ENCODE results near the gene CDC42BPB.

CDC42BPB gene

DNA sequence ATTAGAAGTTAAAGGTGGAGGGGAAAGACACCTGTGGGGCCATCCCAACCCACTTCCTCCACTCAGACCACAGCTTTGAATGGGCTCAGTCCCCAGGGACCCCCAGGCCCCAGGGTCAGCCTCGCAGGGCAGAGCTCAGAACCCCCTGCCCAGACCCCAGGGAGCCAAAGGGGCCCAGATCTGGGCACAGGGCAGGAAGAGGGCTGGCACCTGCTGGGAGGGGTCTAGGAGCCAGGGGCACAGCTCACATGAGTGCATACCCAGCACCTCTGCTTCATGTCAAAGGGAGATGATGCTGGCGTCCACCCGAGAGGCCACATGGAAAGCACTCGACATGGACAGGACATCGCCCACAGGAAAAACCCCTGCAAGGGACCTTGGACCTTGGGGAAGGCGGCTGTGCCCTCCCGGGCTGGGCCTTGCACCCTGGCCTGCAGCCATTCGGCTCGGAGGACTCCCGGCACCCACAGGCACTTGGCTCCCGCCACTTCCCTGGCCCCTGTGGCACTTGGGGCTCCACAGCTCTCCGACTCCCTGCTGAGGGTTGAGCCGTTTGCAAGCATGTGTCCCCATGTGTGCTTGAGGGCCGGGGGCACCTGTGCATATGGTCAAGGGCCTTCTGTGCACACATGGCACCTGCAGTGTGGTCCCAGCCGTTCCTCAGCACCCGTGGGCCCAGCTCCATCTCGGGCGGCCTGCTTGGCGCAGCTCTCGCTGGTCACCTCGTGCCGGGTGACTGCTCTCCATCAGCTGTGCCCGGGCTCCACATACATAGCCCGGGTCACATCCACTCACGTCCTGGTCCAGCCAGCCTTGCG is 142.7 kb downstream of the CDC42BPB start:
- DNase-seq (ENCODE audit: low spot score): no peak

DNA sequence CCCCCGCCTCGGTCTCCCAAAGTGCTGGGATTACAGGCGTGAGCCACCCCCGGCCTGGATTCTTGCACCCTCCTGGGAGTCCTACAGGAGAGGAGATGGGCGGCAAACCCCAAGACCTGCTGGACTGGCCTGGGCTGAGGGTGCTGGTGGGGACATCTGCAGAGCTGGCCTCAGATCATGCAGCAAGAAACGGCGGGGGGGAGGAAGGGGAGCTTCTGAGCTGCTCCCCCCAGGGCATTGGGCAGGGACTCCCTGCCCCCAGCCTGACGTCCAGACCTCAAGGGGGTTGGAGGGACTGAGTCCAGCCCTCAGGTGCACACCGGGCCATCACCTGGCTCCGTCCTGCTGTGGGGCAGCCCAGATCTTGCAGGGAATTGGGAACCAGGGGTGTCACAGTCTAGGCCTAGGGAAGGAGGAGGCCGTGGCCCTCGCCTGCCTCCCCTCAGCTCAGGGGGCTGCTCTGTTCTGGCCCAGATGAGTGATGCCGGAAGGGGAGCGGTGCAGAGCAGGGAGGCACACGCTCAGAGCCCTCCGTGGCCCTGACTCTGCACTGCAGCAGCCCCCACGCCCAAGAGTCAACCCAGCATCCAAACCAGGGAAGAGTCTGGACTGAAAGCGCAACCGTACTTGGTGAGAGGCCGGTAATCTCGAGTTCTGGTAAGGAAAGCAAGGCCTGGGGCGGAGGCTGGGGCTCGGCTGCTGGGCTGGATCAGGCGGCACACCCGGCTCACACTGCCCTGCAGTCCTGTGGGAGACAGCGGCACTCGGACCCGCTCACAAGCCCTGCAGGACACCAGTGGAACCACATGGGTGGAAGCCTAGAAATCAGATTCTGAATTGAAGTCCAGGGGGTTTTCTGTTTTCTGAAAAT is 143.8 kb downstream of the CDC42BPB start:
- no peak for DNase-seq (ENCODE audit: low spot score)

DNA sequence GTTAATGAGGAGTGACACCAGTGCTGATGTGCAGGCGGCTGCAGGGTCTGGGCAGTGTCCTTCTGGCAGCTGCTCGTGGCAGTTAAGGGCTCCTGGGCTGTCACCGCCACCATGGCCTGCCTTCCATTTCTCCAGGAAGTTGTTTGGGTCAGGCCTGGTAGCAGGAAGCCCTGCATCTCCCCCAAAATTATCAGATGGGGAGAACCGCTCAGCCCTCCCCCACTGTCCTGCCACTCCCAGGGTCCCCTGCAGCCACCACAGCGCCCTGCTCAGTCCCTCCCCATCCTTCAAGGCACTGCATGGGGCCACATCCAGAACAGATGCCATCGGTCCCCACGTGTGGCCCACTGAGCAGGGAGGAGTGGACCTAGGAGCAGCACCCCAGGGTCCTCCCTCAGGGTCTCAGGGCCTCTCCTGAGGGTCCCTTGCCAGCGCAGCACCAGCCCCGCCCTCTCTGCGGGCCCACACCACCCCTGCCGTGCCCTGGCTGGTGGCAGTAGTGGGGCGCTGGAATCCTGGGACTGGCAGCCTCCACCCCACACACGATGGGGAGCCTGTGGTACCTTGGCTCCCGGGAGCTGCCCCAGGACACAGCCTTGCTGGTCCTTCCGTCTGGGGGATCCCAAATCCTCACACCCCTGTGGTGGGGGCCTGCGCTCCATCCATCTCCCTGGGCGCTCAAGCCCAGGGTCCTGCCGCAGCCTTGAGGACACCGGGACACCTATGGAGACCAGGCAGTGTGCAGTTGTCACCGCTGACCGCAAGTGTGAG is 145.2 kb downstream of the CDC42BPB start:
- no peak for DNase-seq (ENCODE audit: low spot score)

DNA sequence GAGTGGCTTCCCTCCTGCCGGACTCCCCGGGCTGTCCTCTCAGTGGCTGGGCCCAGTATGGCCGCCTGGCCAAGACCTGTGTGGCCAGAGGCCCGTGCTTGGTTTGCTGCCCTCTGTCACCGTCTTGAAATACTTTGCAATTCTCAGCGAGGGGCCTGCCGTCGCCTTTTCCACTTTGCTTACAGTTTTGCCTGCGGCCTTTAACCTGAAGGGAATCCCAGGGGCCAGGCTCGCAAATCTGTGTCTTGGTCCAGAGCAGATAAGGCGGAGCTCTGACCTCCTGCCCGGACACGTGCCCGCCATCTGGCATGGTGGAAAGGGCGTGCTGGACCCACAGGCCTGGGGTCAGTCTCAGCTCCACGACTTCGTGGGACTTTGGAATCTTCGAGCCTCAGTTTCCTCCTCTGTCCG is 145.8 kb downstream of the CDC42BPB start:
- DNase-seq (ENCODE audit: low spot score): no peak

DNA sequence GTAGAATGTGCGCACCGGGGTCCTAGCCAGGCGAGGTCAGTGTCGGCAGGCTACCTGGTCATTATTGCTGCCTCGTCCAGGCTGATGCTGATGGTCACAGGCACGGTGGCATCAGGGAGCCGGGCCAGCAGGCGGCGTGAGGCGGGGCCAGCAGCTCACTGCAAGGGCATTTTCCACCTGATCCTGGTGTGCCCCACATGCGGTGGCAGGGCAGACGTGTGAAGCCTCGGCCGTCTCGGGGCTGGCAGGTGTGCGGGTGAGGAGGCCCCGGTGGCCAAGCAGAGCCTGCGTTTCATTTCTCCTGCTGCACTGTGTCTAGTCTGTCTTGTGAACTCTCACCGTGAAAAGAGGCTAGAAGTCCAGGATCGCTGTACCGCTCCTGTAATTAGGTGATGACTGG is 146.9 kb downstream of the CDC42BPB start:
- no peak for DNase-seq (ENCODE audit: low spot score)

DNA sequence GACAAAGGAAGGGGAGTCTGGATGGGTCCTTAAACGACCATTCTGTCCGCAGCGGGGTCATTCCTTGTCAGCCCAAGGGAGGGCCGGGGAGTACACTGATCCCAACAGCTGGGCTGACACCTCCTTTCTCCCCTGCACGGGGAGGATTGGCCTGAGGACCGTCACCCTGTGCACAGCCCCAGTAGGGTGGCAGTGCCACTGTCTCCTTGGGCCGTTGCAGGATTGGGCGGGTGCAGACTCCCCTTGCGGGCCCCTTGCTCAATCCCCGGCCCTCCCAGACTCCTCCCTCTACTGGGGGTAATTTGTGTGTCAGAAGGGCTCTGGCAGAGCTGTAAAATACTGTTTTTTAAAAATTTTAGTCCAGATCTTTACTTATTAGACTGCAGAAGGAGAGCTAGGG is 147.4 kb downstream of the CDC42BPB start:
- DNase-seq (ENCODE audit: low spot score): no peak

DNA sequence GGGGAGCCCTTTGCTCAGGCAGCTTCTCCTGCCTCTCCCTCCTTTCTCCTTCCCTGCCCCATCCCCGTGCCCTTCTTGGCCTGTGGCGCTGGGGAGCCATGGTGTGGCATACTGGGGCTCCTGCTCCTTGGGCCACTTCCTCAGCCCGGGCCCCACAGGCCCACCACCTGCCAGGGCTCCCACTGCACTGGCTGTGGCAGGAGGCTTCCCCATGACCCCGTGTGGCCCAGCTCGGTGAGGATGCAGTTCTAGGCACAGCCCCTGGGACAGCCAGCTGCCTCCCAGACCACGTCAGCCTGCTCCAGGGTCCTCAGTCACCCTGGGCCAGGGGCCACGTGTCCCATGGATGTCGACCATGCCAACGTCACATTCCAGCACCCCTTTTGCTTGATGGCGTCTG is 147.9 kb downstream of the CDC42BPB start:
- DNase-seq (ENCODE audit: low spot score): no peak

DNA sequence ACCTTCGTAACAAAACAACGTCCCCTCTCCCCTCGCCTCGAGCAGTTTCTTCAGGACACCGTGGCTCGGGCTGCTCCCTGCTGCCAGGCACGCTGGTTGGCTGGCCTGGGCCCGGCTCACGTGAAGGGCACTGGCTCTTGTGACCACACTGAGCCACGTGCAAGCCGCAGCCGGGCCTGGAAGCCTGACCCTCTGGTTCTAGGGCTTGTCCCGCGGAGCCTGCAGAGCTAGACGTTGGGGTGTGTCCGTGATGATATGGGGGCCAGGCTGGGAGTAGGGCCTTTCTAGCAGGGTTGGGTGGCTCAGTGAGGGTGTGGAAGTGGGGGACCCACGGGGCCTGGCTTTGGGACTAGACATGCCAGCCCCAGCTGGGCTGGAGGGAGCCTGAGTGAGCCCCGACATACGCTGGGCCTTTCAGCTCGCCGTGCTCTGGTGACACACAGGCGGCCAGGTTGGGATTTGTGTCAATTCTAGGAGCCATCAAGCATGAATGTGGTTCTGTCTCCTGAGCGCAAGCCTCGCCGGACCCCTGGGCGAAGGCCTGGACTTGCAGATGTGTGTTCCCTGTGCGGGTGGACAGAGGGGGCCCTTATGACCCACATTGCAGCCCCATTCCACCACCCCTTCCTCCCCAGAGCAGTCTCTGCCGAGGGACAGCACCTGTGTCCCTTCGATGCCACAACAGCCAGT is 148.4 kb downstream of the CDC42BPB start:
- no peak for DNase-seq (ENCODE audit: low spot score)

DNA sequence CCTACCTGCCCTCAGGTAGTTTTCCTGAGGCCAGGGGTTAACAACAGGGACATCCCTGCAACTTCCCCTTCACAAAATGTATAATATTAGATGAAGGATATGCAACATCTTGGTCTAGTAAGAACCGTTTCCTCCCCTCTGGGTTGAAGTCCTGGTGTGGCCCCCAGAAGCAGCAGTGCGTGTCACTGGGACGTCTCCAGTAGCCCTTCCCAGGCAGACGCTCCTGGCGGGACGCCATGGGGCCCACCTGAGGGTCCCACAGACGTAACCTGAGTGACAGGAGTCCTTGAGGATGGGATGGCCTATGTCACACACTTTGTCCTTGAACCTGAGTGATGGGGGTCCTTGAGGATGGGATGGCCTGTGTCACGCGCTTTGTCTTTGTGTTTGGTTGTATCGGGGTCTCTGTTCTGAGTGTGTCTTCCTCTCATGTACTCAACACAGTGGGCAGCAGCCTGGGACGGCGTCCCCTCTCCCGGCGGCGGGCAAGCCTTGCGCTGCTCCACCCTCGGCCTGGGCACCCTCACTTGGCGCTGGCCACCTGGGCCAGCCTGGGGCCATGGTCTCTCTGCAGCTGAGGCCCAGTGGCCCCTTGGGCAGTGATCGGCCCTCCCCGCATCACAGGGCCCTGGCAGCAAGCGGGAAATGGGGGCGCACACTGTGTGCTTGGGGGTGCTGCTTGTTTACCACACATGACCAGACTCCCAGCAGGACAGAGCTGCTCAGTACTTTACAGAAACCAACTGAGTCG is 149.2 kb downstream of the CDC42BPB start:
- no peak for DNase-seq (ENCODE audit: low spot score)

DNA sequence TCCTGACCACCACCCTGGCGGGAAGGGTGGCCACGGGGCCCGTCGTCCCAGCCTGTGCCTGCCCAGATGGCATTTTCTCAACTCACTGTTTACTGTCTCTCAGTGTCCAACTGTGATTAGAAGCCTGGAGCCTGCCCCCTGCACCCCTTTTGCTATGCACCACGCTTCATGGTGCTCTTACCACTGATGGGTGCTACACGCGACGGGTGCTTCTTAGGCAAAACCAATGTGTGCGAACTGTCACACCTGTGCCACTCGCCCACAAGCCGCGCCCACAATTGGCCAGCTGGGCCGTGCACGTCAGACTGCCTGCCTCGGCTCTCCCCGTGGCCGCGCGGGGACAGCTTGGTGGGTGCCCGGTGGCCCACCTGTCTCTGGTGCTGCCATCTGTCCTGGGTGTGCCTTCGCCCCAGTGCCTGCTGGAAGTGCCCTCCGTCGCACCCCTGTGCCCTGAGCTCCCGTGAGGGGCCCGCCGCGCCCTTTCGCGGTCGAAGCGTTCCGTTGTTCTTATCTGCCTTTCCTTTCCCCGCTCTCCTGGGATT is 150.0 kb downstream of the CDC42BPB start:
- no peak for DNase-seq (ENCODE audit: low spot score)

DNA sequence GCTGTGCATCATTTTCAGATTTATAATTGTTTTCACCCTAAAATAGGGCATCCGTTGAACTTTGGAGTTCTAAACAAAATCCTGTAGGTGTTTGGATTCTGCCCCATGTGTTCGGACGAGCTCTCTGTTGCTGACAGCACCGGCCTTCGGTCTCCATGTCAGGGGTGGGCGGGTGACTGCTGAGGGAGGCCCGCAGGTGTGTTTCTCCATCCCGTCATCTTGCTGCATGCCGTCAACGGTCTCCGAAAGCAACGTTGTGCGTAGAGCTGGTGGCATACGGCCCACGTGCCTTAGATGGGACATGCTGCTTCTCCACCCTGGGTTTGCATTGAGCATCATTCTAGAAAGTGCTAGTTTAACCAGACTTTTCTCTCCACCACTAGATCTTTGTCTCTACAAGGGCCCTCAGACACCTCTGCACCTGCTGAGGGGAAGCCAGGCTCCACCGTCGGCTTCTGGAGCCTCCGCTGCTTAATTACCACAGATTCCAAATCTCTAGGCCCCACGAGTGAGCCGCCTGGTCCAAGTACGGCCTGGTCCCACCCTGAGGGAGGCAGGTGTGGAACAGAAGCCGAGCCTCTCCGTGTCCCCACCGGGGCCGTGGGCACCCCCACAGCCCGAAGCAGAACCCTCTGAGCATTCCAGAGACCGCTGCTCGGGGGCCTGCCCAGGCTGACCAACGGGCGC is 150.6 kb downstream of the CDC42BPB start:
- no peak for DNase-seq (ENCODE audit: low spot score)

DNA sequence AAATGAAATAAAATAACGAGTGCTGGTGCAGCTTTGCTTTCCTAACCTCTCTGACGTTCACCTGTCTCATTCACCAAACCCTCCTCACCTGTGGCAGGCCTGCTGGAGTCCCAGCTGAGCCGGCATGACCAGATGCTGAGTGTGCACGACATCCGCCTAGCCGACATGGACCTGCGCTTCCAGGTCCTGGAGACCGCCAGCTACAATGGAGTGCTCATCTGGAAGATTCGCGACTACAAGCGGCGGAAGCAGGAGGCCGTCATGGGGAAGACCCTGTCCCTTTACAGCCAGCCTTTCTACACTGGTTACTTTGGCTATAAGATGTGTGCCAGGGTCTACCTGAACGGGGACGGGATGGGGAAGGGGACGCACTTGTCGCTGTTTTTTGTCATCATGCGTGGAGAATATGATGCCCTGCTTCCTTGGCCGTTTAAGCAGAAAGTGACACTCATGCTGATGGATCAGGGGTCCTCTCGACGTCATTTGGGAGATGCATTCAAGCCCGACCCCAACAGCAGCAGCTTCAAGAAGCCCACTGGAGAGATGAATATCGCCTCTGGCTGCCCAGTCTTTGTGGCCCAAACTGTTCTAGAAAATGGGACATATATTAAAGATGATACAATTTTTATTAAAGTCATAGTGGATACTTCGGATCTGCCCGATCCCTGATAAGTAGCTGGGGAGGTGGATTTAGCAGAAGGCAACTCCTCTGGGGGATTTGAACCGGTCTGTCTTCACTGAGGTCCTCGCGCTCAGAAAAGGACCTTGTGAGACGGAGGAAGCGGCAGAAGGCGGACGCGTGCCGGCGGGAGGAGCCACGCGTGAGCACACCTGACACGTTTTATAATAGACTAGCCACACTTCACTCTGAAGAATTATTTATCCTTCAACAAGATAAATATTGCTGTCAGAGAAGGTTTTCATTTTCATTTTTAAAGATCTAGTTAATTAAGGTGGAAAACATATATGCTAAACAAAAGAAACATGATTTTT is 151.9 kb downstream of the CDC42BPB start:
- DNase-seq (ENCODE audit: low spot score): no peak

DNA sequence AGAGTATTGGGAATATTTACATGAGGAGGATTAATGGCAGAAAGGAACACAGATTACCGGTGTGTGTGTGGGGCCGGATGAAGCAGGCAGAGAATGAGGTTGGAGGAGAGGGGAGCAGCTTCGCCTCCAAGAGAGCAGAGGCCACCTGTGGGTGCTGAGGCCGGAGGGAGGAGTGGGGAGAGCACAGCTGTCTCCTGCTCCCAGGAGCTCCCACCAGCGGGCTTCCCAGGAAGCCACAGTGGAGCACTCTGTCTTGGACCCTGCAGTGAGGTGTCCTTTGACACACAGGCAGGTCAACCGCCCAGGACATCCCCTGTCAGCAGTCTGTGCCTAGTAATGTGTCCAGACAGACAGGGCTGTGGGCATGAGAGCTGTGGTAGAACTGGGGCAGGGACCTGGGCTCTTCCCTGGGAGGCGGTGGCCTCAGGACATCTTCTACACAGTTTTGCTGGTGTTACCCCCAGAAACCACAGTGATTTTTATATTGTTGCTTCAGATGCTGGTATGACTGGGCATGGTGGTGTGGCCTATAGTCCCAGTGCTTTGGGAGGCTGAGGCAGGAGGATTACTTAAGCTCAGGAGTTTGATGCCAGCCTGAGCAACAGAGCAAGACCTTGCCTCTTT is 153.3 kb downstream of the CDC42BPB start:
- DNase-seq (ENCODE audit: low spot score): no peak

DNA sequence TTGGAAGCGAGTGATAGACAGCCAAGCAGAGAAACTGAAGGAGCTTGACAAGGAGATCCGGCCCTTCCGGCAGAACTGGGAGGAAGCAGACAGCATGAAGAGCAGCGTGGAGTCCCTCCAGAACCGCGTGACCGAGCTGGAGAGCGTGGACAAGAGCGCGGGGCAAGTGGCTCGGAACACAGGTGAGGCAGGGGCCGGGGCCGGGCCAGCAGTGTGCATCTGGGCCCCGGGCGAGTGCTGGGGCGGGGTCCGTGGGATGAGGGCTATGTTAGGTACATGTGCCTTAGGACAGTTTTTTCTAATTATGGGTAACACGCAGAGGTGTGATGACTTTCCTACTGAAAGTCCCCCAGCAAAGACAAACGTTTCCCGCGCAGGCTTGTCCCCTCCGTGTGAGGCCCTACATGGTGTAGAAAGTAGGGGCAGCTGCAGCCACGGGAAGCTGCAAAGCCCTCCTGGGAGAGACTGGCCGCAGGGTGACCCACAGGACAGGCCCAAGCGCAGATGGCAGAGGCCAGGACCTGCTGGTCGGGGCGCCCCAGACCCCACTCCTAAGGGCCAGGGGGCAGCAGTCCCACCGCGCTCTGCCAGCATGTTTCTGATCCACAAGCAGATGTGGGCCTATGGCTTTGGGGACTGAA is 154.0 kb downstream of the CDC42BPB start:
- DNase-seq (ENCODE audit: low spot score): no peak

DNA sequence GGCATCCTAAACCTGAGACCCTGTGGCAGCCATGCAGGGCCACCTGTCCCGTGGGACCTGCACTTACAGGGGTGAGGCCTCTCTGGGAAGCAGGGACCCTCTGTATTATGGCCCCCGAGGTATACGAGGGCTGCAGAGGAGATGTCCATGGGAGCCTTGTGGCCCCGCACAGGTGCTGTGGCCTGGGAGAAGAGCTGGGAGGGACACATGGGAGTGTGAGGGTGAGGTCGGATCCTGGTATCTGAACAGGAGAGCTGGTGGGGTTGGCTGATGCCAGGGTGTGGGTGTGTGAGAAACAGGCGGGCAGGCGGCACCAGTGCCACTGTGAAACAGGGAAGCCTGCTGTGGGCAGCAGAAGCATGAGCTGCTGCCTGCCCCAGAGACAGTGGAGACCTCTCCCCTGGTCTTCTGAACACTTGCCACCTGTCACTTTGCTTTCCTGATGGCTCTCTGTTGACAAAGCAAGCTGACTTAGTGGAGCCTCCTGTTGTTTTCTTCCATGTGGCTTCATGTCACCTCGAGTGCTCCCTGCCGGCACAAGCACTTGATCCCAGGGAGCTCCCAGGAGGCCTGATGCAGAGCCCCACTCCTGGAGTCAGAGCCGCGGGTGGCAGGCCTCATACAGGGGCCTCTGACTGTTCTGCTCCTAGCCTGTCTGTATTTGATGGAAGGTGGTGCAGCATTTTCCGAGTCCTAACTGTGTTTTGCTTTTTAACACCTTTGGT is 154.7 kb downstream of the CDC42BPB start:
- DNase-seq (ENCODE audit: low spot score): no peak

DNA sequence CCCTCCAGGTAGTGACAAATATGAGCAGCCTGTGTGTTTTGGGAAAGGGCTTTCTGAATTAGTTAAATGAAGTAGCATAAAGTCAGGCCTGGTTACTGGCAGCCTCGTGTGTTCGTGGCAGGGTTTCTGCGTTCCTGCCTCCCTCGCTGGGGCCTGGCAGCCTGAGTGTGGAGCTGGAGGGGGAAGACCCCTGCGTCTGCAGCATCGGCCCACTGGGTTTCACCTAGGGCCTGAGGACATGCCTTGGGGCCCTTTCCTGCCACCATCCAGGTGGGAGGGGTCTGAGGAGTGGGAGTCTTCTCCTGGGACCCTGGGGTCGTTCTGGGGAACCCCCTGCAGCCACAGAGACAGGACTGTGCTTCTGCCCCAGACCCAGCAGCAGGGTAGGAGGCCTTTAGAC is 155.3 kb downstream of the CDC42BPB start:
- DNase-seq (ENCODE audit: low spot score): no peak

DNA sequence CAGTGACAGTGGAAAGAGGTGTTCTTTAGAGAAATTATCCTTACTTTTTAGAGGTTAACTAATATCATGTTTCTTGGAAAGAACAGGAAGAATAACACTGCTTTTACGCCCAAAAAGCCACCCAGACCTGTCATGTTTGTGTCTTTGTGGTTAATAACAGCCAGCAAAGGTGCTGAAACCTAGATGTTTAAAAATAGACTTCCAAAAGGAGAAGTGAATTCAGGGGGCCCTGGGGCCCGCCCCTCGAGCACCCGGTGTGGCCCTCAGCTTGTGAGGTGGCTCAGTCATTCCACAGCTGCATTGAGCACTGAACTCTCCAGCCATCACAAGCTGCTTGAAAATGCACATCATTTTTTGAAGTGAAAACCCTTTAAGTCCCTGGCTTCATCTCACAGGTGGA is 155.7 kb downstream of the CDC42BPB start:
- DNase-seq (ENCODE audit: low spot score): no peak

All from putamen (tissue), 1 donor.